Measurements from ENCODE around the gene POLR2M.

The POLR2M gene

DNA sequence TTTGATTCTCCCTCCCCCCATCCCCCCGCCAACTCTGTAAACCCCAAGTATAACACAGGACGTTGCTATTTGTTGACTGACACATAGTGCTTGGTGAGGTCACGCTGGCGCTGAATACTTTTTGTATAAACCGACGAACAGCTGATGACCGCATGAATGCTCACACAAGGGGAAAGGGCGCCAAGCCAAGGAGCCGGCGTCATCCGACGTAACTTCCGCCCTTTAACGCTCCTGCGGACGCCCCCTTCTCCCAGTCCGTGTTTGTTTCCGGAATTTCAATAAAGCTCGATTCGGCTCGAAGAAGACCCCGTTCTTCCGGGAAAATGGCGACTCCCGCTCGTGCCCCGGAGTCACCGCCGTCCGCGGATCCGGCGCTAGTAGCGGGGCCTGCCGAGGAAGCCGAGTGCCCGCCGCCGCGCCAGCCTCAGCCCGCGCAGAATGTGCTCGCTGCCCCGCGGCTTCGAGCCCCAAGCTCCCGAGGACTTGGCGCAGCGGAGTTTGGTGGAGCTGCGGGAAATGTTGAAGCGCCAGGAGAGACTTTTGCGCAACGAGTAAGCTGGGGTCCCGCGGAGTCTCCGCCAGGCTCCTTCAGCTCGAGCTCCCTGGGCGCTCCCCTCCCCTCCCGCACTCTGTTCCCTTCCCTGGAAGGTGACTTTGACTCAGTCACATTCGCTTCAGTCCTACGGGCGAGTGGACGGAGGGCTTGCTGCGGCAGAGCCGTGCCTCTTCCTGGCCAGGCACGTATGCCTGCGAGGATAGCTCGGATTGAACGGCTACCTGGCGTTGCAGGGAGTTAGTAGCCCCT lies at the start of gene POLR2M:
Gene POLR2M (plus strand): TSS at position 310 of the 805 bp plus-strand sequence. CDS start 129 bp downstream, at position 439.
- peak within 1 kb of the TSS; percentile 98 for H3K4me3 ChIP-seq (ENCODE audit: low read depth, low read length)
- DNase-seq (ENCODE audit: low read depth), result peak; percentile 94
- TF ChIP-seq, protein P1, sequence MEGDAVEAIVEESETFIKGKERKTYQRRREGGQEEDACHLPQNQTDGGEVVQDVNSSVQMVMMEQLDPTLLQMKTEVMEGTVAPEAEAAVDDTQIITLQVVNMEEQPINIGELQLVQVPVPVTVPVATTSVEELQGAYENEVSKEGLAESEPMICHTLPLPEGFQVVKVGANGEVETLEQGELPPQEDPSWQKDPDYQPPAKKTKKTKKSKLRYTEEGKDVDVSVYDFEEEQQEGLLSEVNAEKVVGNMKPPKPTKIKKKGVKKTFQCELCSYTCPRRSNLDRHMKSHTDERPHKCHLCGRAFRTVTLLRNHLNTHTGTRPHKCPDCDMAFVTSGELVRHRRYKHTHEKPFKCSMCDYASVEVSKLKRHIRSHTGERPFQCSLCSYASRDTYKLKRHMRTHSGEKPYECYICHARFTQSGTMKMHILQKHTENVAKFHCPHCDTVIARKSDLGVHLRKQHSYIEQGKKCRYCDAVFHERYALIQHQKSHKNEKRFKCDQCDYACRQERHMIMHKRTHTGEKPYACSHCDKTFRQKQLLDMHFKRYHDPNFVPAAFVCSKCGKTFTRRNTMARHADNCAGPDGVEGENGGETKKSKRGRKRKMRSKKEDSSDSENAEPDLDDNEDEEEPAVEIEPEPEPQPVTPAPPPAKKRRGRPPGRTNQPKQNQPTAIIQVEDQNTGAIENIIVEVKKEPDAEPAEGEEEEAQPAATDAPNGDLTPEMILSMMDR (IDR thresholded peaks at IDR 0.05; ENCODE audit: low read depth, low read length), result no peak
- TF ChIP-seq, protein P2, sequence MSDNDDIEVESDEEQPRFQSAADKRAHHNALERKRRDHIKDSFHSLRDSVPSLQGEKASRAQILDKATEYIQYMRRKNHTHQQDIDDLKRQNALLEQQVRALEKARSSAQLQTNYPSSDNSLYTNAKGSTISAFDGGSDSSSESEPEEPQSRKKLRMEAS (IDR thresholded peaks at IDR 0.05; ENCODE audit: low read depth, low read length), result peak; percentile 92
- TF ChIP-seq MYC (IDR thresholded peaks at IDR 0.05; ENCODE audit: low read depth, low read length) (peak; percentile 90), POLR2A (IDR thresholded peaks at IDR 0.05; ENCODE audit: extremely low read depth, insufficient read length) (peak; percentile 66)

DNA sequence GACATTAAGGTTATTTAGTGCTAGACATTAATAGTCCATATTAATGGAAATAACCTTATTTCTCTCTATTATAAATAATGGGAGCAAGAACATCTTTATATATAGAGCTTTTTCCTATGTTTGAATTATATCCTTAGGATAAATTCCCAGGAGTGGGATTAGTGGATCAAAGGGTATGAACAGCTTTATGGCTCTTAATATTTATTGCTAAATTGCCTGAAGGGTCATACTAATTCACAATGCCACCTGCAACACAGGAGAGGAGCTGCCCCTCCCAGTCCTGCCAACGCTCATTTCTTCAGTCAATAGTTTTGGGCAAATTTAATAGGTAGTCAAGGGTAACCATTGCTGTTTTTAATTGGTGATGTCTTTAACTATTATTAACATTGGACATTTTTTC lies 48.9 kb upstream of the POLR2M start:
- TF ChIP-seq, protein P2 (IDR thresholded peaks at IDR 0.05; ENCODE audit: low read depth, low read length), result no peak
- TF ChIP-seq POLR2A (IDR thresholded peaks at IDR 0.05; ENCODE audit: extremely low read depth, insufficient read length), result no peak
- TF ChIP-seq, protein P1 (IDR thresholded peaks at IDR 0.05; ENCODE audit: low read depth, low read length), result no peak
- no peak overlapping the region for H3K4me3 ChIP-seq (ENCODE audit: low read depth, low read length)
- DNase-seq (ENCODE audit: low read depth), result no peak

DNA sequence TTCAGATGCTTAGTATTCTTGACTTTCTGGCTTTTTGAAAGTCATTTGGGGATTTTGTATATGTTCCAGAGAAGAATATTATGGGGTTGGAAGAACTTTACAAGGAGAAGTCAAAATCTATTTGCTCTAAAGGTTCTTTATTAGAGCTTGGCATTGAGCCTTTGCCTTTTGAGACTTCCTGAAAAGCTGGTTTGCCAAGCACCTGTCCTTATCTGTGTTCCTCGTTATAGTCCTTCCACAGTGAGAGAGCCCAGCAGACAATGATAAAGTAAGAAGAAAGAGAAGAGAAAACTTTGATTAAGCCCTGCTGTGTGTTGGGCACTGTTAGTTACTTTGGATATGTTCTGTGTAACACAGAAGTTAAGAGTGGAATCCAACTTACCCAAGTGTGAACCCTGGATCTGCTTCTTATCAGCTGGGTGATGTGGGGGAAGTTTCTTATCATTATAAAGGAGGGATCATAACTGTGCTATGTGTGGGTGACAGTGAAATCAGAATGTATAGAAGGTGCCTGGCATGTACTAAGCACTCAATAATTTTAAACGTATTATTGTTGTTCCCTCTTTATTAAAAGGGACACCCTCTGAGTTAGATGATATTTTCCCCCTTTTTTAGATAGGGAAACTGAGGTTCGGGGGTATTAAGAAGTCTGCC lies 44.3 kb upstream of the POLR2M start:
- TF ChIP-seq, protein P1 (IDR thresholded peaks at IDR 0.05; ENCODE audit: low read depth, low read length), result no peak
- TF ChIP-seq POLR2A (IDR thresholded peaks at IDR 0.05; ENCODE audit: extremely low read depth, insufficient read length) (no peak), MYC (IDR thresholded peaks at IDR 0.05; ENCODE audit: low read depth, low read length) (no peak)
- TF ChIP-seq, protein P2 (IDR thresholded peaks at IDR 0.05; ENCODE audit: low read depth, low read length), result no peak
- no peak for DNase-seq (ENCODE audit: low read depth)
- H3K4me3 ChIP-seq (ENCODE audit: low read depth, low read length), result no peak overlapping the region

DNA sequence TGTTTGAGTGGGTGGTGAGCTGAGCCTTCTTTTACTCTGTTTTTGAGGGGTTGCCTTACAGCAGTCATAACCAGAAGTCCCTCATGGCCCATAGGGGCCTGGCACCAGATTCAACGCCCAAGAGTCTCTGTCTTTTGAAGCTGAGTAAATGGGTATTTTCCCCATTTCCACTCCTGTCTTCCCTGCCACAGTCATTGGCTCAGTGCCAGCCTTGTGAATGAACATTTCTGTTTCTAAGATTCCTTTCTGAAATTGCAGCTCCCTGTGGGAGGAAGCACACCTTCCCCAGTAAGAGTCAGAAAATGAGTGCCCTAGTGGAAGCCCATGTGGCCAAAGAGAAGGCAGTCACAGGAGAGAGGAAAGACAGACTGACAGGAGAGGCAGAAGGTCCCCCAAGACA lies 43.7 kb upstream of the POLR2M start:
- TF ChIP-seq POLR2A (IDR thresholded peaks at IDR 0.05; ENCODE audit: extremely low read depth, insufficient read length), result no peak
- TF ChIP-seq MYC (IDR thresholded peaks at IDR 0.05; ENCODE audit: low read depth, low read length), result no peak
- TF ChIP-seq, protein P1 (IDR thresholded peaks at IDR 0.05; ENCODE audit: low read depth, low read length), result no peak
- TF ChIP-seq, protein P2 (IDR thresholded peaks at IDR 0.05; ENCODE audit: low read depth, low read length), result no peak
- no peak overlapping the region for H3K4me3 ChIP-seq (ENCODE audit: low read depth, low read length)
- no peak for DNase-seq (ENCODE audit: low read depth)

DNA sequence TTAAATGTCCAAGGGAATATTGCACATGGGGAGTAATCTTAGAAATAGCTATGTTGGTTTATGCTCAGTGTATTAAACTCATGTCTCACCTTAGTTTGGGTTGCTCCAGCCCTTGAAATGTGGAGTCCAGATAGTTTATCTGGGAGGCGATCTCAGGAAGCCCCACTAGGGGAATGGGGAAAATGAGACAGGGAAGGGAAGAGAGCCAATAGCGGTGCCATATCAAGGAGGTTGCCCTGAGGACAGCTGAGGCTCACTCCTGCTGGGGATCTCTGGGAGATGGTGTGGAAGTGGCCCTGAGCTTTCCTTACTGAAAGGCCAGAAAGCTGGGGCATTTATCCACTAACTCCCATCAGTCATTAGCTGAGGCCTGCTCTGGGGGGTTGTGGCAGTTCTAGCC lies 43.3 kb upstream of the POLR2M start:
- H3K4me3 ChIP-seq (ENCODE audit: low read depth, low read length), result no peak overlapping the region
- TF ChIP-seq POLR2A (IDR thresholded peaks at IDR 0.05; ENCODE audit: extremely low read depth, insufficient read length) (no peak), MYC (IDR thresholded peaks at IDR 0.05; ENCODE audit: low read depth, low read length) (no peak)
- TF ChIP-seq, protein P1 (IDR thresholded peaks at IDR 0.05; ENCODE audit: low read depth, low read length), result no peak
- no peak for DNase-seq (ENCODE audit: low read depth)

Measured in NB4 (cell line).